ENCODE results near the gene TNFAIP3. TPM values are rescaled to one million over a fixed set of nuclear protein-coding genes. Genes with fewer than 3 reads are reported as not detected.
A peak's percentile ranks its signal among the peaks of the same experiment; 100 is the strongest.

Gene TNFAIP3
- polyA plus RNA-seq, 1 donor from 2014 or later, result 40.7 TPM

DNA sequence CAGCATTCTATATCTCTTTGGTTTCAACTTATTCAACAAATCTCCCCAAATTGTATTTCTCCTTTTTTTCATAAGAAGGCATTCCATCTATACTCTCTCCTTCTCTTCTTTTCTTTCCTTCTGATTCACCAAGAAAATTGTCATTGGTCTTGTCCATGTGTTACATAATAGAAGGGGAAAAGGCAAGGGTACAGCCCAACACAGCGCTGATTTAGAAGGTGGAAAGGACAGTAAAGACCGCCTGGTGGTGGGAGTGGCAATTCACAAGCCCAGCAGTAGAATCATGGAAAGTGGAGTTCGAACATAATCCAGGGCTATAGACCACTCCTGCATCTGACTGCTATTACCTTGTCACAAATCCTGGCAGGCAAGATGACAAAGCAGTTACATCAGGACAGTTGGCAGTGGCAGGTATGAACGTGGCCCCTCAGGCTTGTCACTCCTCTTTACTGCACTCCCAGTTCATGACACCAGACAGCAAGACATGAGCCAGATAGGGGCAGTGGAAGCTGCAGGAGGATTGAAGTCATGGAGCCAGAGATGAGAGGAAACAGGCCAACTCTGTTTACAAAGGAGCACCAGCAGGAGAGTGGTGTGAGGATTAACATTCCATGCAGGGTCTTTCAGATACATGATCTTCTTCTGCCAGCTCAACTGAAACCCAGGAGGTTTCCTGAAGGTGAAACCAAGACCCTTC lies 2.1 kb upstream of the TNFAIP3 start:
- H3K27me3 Mint-ChIP-seq, result no peaks in the 10 kb centered on the region
- H3K4me3 Mint-ChIP-seq, result peak overlapping the region in 3 of 4 donors; percentile 1 to 65 (median 24)
- H3K9me3 Mint-ChIP-seq, result no peaks in the 10 kb centered on the region
- H3K27ac Mint-ChIP-seq, result peak overlapping the region in 2 of 3 donors; percentile 40 to 90
- peaks cover 4% of the 10 kb centered on the region for H3K36me3 Mint-ChIP-seq
- peaks cover 17 to 21% (median 18%) of the 10 kb centered on the region in 3 donors for H3K4me1 Mint-ChIP-seq

DNA sequence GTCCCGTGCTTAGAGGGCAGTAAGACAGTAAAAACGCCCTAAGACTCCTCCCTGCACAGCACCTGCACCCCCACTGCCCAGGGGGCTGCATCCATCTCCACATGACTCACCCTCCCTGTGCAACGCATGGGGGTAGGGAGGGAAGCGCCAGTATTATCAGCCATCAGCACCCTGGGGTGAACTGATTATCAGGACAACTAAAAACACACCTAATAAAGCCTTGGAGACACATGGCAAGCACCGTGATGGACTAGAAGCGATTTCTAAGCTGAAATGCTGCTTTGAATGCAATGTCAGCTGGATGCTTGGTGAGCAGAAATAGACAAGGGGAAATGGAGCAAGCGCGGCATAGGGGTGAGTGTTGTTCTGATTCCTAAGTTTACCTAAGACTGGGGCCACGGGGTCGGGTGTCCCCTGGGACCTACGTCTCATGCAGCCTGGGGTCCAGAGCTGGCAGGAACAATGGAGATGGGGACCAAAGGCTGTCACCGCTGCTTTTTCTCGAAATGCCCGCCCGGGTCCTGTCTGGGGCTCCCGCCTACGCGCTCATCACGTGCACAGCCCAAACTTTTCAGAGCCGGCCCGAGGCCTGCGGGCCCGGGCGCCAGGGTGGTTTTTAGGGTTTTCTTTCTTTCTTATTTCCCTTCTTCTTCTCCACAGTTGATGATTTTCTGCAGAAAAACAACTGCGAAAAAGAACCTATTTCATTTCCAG lies 702 bp upstream of the TNFAIP3 start:
- H3K4me1 Mint-ChIP-seq, result peaks cover 31 to 35% (median 31%) of the 10 kb centered on the region in 3 donors
- H3K9me3 Mint-ChIP-seq, result no peaks in the 10 kb centered on the region
- peaks cover 4% of the 10 kb centered on the region for H3K36me3 Mint-ChIP-seq
- H3K27me3 Mint-ChIP-seq, result no peaks in the 10 kb centered on the region
- peak overlapping the region; percentile 89 to 99 (median 94) for H3K4me3 Mint-ChIP-seq
- H3K27ac Mint-ChIP-seq, result peak overlapping the region; percentile 90 to 99 (median 97)

DNA sequence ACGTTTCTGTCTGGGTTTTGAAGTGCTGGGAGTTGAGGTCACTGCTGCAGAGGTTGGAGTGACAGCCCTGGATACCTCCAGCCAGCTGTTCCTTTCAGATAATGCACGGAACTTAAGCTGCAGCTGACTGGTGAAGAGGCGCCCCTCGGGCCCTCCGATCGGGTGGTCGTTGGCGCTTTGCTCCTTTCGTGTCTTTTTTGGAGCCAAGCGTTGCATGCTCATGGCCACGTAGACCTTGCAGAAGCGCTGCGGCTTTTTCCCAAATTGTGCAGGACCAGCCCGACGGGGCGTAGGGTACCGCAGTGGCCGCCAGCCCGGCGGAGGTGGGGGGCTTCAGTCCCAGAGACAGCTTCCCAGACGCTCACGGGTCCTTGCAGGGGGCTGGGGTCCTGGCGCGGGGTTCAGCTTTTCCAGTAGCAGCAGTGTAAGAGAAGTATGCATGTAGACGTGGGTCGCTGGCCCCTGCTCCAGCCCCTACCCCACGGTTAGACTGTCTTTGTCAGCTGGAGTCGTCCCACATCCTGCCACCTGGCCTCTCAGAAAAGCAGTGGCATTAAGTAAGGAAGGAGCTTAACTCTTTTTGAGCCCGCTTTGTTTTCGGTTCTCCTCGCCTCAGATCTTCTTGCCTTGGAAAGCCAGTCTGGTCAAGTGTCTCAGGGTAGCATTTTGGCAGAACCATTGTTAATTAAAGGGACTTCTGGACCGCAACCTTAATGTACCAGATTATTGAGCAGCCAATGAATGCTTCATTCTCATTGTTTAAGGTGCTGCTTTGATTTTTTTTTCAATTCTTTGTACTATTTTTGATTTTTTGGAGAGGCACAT lies 838 bp downstream of the TNFAIP3 start:
- peak overlapping the region; percentile 90 to 99 (median 98) for H3K27ac Mint-ChIP-seq
- peaks cover 2% of the 10 kb centered on the region for H3K36me3 Mint-ChIP-seq
- no peaks in the 10 kb centered on the region for H3K27me3 Mint-ChIP-seq
- H3K9me3 Mint-ChIP-seq, result no peaks in the 10 kb centered on the region
- H3K4me3 Mint-ChIP-seq, result peak overlapping the region; percentile 93 to 99 (median 96)
- H3K4me1 Mint-ChIP-seq, result peaks cover 45 to 50% (median 46%) of the 10 kb centered on the region in 3 donors

DNA sequence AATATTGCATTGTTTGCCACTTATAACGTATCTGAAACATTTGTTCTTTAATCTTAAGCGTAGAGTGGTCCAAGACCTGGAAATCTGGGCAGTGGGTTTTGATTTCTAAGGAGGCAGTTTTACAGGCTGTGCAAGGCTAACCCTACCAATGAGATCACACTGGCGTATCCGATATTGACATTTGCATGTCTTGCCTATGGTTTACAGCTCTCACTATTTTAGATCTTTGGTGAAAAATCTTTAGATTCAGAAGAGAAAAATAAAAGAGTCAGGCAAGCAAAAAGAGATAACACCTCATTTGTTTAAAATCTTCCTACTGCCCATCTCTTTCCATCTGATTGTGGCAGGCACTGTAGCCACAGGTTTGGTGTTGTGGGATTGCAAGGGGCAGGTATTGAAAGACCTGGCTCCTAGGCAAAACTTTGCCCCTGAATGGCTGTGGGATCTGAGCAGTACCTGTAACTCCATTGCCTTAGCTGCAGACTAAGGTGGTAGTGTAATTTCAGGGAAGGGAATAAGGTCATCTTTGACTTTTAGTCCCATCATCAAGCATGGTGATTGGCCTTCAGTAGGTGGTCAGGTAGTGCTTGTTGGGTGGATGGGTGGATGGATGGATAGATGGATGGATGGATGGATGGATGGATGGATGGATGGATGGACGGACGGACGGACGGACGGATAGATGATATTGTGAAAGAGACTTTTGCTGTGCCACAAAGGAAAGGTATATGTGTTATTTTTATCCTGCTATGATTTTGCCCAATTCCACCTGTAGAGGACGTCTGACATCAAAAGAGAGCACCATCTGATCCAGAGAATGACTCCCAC lies 1.9 kb downstream of the TNFAIP3 start:
- Mint-ChIP-seq H3K27me3 (no peaks in the 10 kb centered on the region), H3K4me1 (peaks cover 54 to 60% (median 54%) of the 10 kb centered on the region in 3 donors)

DNA sequence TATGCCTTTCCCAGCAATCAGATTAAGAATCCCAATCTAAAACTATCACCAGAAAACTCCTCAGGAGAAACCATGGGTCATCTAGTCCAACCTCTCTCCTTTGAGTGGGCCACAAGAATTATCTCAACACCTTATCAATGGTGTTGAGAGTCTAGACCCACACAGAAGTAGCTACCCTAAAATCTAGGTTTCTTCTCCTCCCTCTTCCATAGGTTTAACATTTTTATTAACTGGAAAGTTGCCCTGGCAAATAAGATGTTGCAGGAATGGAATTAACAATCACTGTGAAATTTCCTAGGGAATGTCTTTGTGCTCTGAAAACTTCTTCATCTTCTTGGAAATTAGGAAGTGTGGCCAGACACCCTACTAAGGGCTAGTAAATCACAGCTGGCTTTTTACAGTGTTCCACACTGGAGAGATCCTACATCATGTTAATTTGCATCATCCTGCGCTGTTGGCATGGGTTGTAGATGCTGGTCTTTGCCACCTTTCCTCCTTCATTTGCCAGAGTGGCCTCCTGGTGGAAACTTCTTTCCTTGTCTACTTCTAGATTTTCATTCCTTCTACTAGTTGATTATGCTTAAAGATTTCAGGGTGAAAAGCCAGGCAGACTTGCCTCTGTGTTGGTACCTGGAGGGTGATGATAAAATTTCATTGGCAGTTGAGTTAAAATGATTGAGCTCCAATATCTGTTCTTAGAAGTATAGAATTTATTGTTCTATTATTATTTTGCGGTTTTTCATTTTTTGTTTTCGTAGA lies 2.7 kb downstream of the TNFAIP3 start:
- no peaks in the 10 kb centered on the region for H3K9me3 Mint-ChIP-seq
- peaks cover 2% of the 10 kb centered on the region for H3K36me3 Mint-ChIP-seq
- H3K4me1 Mint-ChIP-seq, result peaks cover 52 to 66% (median 56%) of the 10 kb centered on the region in 3 donors
- H3K27ac Mint-ChIP-seq, result peak overlapping the region; percentile 90 to 99 (median 98)
- no peaks in the 10 kb centered on the region for H3K27me3 Mint-ChIP-seq
- H3K4me3 Mint-ChIP-seq, result peak overlapping the region; percentile 93 to 99 (median 96)

More for the DNA sequence above, 1.9 kb downstream of the TNFAIP3 start:
- Mint-ChIP-seq H3K4me3 (peak overlapping the region; percentile 93 to 99 (median 96)), H3K27ac (peak overlapping the region; percentile 90 to 99 (median 98)), H3K9me3 (no peaks in the 10 kb centered on the region), H3K36me3 (peaks cover 2% of the 10 kb centered on the region)

DNA sequence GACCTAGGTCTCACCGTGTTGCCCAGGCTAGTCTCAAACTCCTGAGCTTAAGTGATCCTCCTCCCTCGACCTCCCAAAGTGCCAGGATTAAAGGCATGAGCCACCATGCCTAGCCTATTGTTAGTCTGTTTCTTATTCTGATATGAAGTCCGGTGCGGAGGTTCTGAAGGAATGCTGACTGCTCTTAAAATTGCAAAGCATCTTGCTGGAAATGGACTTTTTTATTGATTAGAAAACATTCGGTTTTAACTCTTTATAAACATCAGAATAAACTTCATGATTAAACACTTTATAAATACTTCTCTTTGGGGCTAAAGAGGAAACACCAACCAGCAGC lies 3.2 kb downstream of the TNFAIP3 start:
- Mint-ChIP-seq H3K27ac (peak overlapping the region; percentile 90 to 99 (median 91)), H3K9me3 (no peaks in the 10 kb centered on the region), H3K4me1 (peaks cover 52 to 70% (median 58%) of the 10 kb centered on the region in 3 donors), H3K27me3 (no peaks in the 10 kb centered on the region), H3K36me3 (peaks cover 4% of the 10 kb centered on the region), H3K4me3 (peak overlapping the region; percentile 93 to 99 (median 96))

DNA sequence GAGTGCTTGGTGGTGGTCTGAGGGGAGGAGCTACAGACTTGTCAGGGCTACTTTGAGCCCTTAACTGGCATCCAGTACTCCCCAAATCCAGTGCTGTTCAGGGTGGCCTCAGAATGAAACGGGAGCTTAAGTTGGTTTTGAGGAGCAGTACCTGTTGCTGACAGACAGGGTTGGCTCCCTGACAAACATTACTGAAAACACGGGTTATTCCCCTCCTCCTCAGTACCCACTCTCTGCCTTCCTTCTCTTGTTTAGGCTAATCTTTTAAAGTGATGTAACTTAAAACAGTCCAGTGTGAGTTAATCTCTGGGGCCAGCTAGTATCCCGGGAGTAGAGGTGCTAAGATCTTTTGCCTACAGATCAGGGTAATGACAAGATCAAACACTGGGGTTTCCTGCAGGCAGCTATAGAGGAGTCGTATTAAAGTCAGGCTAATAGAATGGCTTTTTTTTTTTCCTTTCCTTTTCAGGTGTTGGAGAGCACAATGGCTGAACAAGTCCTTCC lies 3.7 kb downstream of the TNFAIP3 start:
- H3K27me3 Mint-ChIP-seq, result no peaks in the 10 kb centered on the region
- no peaks in the 10 kb centered on the region for H3K9me3 Mint-ChIP-seq
- peak overlapping the region; percentile 93 to 99 (median 96) for H3K4me3 Mint-ChIP-seq
- H3K4me1 Mint-ChIP-seq, result peaks cover 52 to 70% (median 58%) of the 10 kb centered on the region in 3 donors
- peaks cover 4% of the 10 kb centered on the region for H3K36me3 Mint-ChIP-seq
- peak overlapping the region; percentile 90 to 99 (median 91) for H3K27ac Mint-ChIP-seq

DNA sequence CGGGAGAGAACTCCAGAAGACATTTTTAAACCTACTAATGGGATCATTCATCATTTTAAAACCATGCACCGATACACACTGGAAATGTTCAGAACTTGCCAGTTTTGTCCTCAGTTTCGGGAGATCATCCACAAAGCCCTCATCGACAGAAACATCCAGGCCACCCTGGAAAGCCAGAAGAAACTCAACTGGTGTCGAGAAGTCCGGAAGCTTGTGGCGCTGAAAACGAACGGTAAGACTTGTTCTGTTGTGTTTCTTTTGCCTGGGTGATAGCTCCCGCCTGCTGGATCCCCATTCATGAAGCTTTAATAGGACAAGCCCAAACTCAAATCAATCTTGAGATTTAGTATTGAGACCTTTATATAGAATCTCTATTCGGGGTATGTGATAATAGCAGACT lies 4.2 kb downstream of the TNFAIP3 start:
- peak overlapping the region; percentile 93 to 99 (median 96) for H3K4me3 Mint-ChIP-seq
- H3K27ac Mint-ChIP-seq, result peak overlapping the region; percentile 90 to 99 (median 91)
- no peaks in the 10 kb centered on the region for H3K9me3 Mint-ChIP-seq
- H3K4me1 Mint-ChIP-seq, result peaks cover 54 to 67% (median 58%) of the 10 kb centered on the region in 3 donors
- peaks cover 4% of the 10 kb centered on the region for H3K36me3 Mint-ChIP-seq
- H3K27me3 Mint-ChIP-seq, result no peaks in the 10 kb centered on the region

DNA sequence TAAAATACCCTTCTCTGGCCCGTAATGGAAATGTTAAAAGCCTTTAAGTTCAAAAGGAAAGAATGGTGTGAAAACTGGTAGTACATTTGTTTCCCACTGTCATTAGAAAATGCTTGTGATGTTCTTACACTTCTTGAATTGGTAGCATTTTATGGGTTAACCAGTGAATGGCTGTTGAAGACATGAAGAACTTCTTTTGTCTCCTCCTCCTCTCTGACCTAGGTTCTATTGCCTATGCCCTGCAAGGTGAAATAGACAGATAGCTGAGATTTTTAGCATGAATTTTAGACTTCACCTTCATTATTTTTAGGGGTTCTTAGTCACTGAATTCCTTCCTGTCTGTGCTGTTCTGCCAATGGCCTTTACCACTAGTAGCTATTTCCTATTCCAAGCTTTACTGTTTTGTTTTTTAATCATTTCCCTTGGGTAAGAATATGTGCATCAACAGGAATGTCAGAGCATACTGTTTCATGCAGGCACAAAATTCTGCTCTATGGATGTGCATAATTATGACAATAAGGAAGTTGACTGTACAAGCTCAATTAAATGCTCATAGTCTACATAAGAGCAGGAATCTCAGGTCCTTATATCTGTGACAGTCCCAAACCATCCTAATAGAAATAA lies 4.9 kb downstream of the TNFAIP3 start:
- H3K4me3 Mint-ChIP-seq, result peak overlapping the region; percentile 93 to 99 (median 96)
- H3K36me3 Mint-ChIP-seq, result peaks cover 4% of the 10 kb centered on the region
- peak overlapping the region; percentile 90 to 99 (median 91) for H3K27ac Mint-ChIP-seq
- H3K9me3 Mint-ChIP-seq, result no peaks in the 10 kb centered on the region
- H3K4me1 Mint-ChIP-seq, result peaks cover 54 to 66% (median 58%) of the 10 kb centered on the region in 3 donors
- H3K27me3 Mint-ChIP-seq, result no peaks in the 10 kb centered on the region

DNA sequence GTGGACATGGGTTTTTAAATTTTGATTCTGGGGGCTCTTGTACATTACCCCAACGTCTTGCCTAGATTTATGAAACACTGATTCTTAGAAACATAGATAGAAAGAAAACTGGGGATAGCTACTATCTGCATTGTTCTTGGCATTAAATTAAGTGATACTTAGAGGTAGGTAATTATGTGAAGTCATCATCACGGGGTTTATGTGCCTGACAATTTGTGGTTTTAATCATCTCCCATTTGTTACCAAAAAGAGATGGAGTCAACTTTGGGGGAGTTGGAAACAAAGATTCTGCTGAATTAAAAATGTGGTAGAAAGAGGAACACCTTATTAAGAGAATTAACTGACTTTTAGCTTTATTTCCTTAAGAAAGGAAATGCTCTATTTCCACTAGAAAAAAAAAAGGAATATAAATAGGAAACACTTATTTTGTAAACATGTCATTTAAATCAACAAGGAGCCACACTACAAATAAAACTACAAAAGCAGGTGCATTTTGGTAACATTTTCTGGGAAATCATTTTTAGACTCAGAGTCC lies 5.6 kb downstream of the TNFAIP3 start:
- Mint-ChIP-seq H3K4me3 (peak overlapping the region; percentile 46 to 99 (median 77)), H3K36me3 (peaks cover 4% of the 10 kb centered on the region), H3K27ac (peak overlapping the region; percentile 90 to 99 (median 91)), H3K27me3 (no peaks in the 10 kb centered on the region), H3K4me1 (peaks cover 54 to 67% (median 60%) of the 10 kb centered on the region in 3 donors), H3K9me3 (no peaks in the 10 kb centered on the region)

DNA sequence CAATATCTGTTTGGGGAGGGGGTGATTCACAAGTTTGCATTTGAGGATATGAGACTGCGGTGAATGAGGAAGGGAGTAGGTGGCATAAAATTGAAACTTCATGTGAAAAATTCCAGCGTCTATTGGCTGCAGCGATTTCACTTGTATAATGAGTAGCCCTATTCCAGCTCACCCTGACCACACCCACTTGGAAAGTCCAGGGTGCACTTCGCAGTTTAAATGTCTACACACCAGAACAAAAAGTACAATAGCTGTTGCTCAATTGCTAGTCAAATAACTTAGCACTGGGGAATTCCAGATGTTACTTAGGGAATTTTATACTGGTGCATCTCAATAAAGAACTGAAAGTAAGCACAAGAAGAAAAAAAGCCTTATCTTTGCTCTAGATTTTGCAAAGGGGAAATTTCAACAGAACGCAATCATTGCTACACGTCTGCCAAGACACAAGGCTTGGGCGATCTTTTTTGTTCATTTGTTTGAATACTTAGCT lies 6.3 kb downstream of the TNFAIP3 start:
- no peaks in the 10 kb centered on the region for H3K9me3 Mint-ChIP-seq
- peak overlapping the region; percentile 90 to 99 (median 91) for H3K27ac Mint-ChIP-seq
- H3K27me3 Mint-ChIP-seq, result no peaks in the 10 kb centered on the region
- H3K4me3 Mint-ChIP-seq, result peak overlapping the region; percentile 65 to 99 (median 84)
- H3K36me3 Mint-ChIP-seq, result peaks cover 4% of the 10 kb centered on the region
- peaks cover 51 to 70% (median 63%) of the 10 kb centered on the region in 3 donors for H3K4me1 Mint-ChIP-seq

DNA sequence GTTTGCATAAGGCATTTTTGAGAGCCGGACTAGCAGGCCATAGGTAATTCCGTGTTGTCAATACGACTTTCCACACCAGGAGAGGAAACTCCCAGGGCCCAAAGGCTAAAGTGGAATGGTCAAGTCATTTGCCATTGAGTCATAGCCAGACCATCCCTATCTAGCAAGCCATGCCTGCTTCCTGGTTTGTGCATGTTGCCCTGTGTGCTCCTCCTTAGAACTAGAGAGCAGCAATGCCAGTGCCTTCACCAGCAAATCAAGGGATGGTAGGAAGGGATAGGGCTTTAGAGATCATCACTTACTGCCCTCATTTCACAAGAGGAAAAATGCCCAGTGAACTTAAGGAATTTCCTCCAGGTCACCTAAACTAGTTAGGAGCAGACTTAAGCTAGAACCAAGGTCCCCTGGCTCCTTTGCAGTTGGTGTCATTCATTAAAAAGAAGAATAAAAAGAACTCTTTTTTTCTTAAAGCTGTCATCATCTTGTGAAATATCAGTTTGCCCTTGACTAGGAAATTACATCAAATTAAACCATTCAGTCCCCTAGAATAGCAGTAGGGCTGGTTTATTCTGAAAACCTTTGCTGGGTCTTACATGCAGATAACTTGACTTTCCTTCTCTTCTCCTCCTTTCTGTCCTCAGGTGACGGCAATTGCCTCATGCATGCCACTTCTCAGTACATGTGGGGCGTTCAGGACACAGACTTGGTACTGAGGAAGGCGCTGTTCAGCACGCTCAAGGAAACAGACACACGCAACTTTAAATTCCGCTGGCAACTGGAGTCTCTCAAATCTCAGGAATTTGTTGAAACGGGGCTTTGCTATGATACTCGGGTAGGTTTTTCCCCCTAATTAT lies 7.4 kb downstream of the TNFAIP3 start:
- Mint-ChIP-seq H3K36me3 (peaks cover 4% of the 10 kb centered on the region), H3K27me3 (no peaks in the 10 kb centered on the region), H3K4me1 (peaks cover 42 to 62% (median 55%) of the 10 kb centered on the region in 3 donors), H3K4me3 (peak overlapping the region in 2 of 4 donors; percentile 17 to 76), H3K27ac (peak overlapping the region in 2 of 3 donors; percentile 83 to 91), H3K9me3 (no peaks in the 10 kb centered on the region)

Data from IgD-negative memory B cell (primary cell).